Frontal cortex (tissue), 4 donors: Measurements from ENCODE around the gene SLC43A2. TPM values are rescaled to one million over a fixed set of nuclear protein-coding genes. Genes with fewer than 3 reads are reported as not detected.
"Not testable (repeated sequence)": the region's sequence is repeated elsewhere in the genome, so short reads cannot be mapped to it uniquely, and the experiment has no call there.

Experiments used
- DNase-seq, 2 donors: peaks; one replicate each; pipeline ENCODE4 v3.0.0; 2012; ENCODE audit warnings: low spot score in 2 of 2
- FAIRE-seq: peaks from 2 replicates; lab custom pipeline; 2012; peaks lifted over from hg19 to GRCh38; lab: Jason Lieb, UNC
- total RNA-seq: library from RNA; depleted of rRNA; stranded (reverse); fragments of >200 nt; gene quantifications from one replicate; pipeline ENCODE4 v1.2.3, GENCODE V29; 2014
- donor health status: control.
- donor health status: control.
- donor health status: control.

Gene SLC43A2
- 15.5 TPM for total RNA-seq

DNA sequence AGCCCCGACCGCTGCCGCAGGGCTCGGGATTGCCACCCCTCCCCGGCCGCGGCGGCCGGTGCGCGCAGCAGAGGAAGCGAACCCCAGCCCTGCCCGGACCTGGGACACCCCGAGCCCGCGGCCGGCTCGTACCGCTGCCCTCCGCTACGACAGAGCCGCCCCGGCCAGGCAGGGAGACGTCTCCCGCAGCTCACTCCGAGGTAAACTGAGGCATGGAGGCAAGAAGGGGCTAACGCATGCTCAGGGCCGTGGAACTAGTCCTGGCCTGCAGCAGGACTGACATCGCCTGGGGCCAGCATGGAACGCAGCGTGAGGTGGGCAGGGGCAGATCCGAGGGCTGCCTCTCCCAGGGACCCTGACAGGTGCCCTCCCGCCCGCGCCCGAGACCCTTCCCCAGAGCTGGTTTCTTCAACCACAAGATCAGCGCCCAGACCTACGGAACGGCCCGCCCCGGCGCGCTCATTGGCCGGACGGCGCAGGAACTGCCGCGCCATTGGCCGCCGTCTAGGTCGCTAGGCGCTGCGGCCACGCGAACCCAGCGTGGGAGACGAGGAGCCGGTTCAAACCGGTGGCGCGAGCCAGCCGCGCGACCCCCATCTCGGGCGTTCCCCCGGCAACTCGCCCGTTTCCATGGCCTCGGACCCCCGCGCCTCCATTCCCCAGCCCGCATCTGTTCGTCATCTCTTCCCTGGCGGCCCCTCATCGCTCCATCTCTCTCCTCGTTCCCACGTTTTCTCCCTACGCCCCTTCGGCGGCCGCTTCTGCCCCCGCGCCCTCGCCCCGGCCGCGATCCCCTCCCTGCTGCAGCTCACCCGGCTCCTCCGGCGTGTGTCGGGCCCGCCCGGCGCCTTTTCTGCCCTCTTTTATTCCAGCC, at the start of gene SLC43A2:
SLC43A2 (minus strand) TSS at position 853 of the 874 bp plus-strand sequence. CDS start 960 bp downstream, outside the sequence.
- FAIRE-seq (no peak), DNase-seq (peak; percentile 95 to 98)

DNA sequence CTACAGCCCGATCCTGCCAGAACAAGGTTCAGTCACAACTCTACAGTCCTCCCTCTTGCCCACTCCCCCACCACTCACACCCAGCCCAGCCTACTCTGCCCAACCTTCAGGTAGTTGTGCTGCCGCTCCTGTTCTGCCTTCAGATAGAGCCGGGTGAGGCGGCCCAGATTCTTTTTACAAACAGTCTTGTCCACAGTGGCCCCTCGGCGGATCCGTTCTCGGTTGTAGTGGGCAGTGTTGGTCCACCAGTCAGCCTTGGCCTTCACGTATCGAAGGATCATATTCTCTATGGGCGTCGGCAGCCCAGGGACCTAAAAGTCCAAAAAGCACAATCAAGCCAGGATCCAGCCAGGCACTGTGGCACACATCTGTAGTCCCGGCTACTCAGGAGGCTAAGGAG, 47.8 kb upstream of the SLC43A2 start:
- no peak for FAIRE-seq
- DNase-seq: no peak

DNA sequence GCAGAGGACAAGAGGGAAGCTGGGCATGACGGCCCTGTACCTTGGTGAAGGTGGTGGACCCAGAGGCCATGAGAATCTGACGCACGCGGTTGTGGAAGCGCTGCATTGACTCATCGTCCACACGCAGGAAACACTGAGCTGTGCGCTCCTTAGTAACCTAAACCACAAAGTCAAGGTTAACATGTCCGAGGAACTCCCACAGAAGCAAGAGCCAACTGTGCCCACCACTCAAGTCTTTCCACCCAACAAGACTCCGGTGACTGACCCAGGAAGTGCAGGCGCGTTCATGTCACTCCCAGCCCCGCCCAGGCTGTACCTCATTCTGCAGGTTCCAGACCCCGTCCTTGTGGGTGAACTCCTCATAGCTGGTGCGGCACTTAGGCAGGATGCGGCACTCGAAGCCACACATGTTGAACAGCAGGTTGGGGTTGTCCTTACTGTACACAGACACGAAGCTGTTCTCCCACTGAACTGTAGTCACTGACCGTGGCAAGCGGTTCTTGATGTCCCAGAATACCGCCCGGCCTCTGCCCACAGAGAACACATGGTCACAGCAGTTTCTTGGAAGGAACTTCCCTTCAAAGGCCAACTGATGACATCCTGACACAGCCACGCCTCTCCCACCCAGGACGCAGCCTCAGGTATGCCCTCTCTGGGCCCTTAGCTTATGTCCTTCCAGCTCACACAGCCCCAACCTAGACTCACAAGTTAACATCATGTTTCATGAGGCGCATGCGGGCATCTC, 44.6 kb upstream of the SLC43A2 start:
- no peak for FAIRE-seq

DNA sequence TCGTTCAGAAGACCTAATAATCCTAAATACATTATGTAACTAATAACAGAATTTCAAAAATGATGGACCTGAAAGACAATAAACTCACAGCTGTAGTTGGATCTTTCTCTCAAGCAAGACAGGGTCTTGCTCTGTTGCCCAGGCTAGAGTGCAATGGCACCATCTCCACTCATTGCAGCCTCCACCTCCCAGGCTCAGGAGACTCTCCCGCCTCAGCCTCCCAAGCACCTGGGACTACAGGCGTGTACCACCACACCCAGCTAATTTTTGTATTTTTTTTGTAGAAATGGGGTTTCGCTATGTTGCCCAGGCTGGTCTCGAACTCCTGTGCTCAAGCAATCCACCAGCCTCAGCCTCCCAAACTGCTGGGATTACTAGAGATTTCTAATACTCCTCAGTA, 35.3 kb upstream of the SLC43A2 start:
- not testable (repeated sequence) for FAIRE-seq

More for the DNA sequence above, 44.6 kb upstream of the SLC43A2 start:
- no peak for DNase-seq

DNA sequence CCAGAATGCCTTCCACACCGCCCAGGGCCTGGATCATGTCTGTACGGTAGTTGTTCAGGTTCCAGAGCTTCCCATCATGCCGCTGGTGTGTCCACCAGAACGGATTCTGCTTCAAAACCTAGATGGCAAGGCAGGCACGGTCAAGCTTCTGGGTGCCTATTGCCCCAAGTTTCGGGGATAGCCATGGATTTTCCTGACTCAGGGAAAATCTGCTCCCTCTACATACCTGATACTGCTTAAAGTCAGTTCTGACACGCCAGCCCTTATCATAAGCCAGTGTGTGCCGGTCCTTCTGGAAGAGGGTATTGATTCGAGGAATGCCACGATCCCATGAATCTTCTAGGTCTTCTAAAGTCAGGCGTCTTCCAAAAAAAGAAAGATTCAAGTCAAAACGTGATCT, 32.4 kb upstream of the SLC43A2 start:
- no peak for FAIRE-seq
- no peak for DNase-seq

More for the DNA sequence above, 35.3 kb upstream of the SLC43A2 start:
- not testable (repeated sequence) for DNase-seq

DNA sequence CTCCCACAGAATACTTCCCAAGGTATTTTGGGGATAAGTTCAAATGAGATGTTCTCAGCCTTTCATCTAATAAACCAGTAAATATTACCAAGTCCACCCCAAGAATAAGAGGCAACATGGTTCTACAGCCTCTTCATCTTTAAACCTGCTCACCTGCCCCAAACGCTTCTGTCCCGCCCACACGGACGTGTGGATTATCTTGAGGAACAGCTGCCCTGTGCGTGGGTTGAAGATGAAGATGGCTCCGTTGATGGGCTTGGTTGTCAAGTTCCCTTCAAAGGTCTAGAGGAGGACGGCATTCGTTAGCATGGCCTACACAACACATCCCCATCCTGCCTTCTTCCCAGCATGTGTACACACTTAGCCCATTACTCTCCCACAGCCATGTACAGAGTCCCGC, 29.5 kb upstream of the SLC43A2 start:
- FAIRE-seq (no peak), DNase-seq (no peak)

DNA sequence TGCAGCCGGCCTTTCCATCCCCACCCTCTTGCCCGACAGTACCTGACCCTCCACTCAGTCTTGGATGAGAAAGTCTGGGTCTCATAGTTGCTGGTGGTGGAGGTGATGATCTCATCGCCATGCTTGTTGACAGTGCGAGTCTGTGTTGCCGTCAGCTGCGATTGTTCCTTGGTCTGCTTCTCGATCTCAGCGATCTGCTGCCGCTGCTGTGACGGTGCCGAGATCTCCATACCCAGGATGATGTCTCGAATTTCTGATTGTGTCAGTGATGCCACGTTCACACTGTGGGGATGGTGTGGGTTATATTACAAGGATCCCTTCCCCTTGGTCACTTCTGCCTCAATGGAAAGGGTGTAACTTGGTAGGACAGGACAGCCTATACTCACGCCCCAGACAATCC, 25.1 kb upstream of the SLC43A2 start:
- FAIRE-seq (no peak), DNase-seq (no peak)

DNA sequence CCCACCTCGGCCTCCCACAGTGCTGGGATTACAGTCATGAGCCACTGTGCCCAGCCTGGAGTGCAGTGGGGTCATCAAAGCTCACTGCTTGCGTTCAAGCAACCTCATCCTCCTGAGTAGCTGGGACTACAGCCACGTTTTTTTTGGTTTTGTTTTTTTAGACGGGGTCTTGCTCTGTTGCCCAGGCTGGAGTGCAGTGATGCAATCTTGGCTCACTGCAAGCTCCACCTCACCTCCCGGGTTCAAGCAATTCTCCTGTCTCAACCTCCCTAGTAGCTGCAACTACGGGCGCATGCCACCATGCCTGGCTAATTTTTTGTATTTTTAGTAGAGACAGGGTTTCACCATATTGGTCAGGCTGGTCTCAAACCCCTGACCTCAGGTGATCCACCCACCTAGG, 24.2 kb upstream of the SLC43A2 start:
- DNase-seq, FAIRE-seq: not testable (repeated sequence)

DNA sequence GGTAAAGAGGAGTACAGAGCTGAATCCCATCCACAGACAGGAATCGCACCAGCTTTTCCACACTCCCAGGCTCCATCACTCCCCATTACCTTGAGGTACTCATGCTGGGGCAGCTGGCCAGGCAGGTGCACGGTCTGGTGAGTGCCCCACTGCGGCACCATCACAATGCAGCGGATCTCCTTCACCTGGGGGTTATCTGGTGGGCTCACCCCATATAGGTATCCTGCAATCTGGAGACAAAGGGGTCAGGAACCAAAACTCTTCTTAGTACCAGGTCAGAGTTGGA, 22.9 kb upstream of the SLC43A2 start:
- DNase-seq: no peak
- FAIRE-seq: no peak

DNA sequence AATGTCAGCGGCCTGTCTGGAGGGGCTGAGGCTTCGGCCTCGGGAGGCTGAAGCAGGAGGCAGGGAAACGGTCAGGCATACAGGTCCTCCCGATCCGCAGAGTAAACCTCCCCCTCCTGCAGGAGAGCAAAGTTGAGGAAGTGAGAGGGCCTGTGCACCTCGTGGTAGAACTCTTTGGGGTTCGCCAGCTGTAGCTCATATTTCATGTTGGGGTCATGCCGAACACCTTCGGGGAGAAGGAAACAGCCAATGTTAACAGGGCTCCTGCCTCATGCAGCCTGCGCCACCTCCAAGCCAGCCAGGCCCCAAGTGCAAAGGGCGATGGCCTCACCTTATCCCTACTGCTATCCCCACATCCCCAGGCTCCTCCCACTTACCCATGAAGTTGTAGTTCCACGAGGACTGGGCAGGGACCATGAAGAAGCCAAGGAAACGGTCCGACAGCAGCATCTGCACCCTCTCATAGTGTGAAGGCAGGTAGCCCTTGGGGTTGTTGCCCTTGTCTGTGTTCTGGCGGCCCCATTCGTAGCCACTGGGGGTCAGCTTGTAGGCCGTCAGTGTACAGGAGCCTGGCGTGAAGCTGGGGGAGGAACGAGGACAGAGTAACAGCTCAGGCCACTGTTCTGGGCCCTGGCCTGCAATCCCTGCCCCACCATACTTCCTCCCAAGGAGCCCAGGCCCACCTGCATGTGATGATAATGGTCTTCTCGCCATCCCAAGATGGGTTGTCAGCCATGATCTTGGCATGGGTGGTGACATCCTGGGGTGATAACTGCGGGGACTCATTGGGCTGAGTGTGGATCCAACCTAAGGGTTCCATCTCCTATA, 22.3 kb upstream of the SLC43A2 start:
- FAIRE-seq (no peak), DNase-seq (no peak)

DNA sequence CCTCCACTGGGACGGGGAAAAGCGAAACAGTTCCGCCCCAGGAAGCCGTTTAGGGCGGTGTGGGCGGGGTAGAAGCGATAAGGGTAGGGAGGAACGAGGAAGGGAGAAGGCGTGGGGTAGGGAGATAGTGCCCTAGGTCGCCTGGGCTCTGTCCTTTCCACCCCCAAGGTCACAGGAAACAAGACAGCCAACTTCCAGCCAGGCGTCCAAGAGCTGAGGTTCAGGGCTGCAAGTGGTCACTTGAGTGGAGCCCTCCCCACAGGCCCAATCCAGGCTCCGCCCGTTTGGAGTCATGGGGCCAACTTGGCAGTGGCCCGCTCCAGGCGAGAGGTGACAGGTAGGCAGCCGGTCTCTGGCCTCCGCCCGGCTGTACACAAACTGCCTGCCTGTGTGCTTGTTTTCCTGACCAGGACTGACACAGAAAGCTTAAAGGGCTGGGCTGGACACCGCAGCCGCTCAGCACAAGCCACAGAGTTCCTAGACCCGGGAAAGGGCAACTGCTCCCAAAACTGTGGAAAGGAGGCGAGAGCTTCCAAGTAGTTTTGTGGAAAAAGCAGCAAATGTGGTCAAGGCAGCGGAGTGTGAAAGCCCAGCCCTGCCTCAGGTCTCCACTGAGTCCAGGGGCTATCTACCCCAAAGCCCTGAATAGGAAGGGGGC, 21.3 kb upstream of the SLC43A2 start, which contains the start of gene RILP:
RILP (minus strand) TSS at position 23 of the 658 bp plus-strand sequence. CDS start 62 bp downstream, outside the sequence.
- peak in 1 of 2 donors; percentile 39 for DNase-seq
- FAIRE-seq: no peak

DNA sequence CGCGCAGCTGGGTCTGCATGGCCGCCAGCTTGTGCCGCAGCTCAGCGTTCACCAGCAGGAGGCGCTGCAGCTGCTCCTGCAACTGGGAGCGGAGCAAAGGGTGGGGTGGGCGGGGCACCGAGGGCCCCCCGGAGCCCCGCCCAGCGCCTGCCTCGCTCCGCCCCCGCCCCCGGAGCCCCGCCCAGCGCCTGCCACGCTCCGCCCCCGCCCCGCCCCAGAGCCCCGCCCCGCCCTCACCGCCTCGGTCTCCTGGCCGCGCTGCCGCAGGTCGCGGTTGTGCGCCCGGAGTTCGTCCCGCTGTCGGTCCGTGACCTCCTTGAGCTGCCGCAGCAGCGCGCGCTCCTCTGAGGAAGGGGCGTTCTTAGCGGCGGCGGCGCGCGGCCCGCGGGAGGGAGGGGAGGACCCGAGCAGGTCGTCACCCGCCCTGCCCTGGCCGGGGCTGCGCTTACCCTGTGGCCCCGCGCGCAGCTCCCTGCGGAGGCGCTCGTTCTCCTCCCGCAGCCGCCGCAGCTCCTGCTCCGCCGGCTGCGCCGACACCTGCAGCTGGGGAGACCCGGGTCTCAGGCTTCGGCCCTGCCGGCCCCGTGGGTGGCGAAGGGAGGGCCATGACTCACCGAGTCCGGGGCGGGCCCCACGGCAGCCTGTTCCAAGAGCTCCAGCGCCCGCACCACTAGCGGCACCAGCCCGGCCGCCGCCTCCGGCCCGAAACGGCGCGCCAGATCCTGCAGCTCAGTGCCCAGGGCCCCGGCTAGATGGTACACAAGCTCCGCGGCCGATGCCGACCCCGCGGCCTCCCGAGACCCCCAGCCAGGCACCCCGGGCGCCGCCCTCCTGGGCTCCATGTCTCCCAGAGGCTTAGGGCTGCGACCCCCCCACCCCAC, 20.6 kb upstream of the SLC43A2 start:
- FAIRE-seq: no peak
- DNase-seq: peak; percentile 96 to 97

DNA sequence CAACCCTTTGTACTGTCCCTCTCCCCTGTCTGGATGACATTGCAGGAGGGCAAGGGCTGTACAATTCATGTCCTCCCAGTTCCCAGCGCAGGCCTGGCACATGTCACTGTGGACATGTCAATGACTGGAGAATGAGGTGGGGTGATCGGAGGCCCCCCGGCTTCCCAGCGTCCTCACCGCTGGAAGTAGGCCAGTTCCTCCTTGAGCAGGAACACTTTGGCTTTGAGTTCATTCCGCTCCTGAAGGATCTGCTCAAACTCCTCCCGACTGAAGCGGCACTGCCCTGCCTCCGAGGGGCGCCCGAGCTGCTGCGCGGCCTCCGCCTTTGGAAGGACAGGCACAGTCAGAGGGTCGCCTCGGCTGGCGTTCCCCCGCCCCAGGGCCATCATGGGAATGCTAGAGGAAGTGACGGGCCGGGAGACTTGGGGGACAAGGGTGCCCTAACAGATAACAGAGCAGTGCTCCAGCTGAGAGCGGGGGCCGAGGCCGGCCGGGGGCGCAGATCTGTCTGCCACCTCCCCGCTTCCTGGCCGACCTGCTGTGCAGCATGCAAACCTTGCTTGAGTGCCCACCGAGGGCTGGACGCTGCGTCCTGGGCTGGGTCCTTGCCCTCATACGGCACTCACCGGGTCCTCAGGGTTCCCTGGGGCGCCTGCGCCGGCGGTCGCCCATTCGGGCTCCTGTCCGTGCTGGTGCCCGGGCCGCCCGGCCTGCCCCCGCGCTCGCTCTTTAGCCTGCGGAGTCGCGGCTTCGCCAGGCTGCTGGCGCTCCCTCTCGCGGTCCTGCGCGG, 19.7 kb upstream of the SLC43A2 start:
- FAIRE-seq (no peak), DNase-seq (no peak)

DNA sequence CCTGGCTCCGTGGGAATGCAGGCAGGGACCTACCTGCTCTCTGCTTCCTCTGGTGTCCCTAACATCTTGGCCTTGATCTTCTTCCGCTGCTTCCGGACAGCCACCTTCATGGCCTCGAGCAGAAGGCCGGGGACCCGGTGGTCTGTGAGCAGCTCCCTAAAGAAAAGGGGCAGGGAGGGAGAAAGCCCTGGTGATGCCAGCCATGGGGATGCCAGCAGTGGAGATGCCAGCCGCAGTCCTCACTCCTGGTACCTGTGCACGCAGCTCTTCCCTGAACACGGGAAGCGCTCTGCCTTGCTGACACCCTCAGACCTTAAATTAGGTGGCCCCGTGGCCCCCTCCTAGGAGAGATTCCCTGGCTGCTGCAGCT, 19.2 kb upstream of the SLC43A2 start:
- FAIRE-seq (no peak), DNase-seq (no peak)

DNA sequence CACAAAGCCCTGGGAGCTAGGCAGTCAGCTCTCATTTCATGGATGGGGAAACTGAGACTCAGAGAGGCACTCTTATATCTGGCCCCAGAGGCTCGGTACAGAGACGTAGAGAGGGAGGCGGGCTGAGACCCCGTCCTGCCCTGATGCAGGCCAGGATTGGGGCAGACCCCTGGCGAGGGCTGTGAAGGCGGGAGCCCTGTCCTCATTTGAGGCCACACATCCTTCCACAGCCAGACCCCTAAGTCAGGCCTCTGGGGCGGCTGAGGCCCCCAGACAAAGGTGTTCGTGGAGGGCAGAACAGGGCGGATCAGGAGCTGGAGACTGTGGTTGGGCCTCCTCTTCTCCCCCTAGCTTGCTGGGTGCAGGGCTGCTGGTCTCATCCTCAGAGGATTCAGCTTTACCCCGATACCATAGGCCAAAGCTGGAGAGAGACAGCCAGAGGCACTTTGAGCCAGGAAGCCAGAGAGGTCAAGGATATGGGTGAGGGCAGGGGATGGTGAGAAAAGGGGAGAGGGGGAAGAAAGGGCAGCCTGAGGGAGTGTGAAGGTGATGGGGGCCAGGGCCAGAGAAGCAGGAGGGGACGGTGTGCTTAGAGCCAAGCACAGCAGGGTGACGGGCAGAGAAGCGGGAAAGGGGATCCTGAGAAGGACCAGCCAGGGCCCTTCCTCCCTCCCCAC, 17.7 kb upstream of the SLC43A2 start:
- DNase-seq (no peak), FAIRE-seq (no peak)

DNA sequence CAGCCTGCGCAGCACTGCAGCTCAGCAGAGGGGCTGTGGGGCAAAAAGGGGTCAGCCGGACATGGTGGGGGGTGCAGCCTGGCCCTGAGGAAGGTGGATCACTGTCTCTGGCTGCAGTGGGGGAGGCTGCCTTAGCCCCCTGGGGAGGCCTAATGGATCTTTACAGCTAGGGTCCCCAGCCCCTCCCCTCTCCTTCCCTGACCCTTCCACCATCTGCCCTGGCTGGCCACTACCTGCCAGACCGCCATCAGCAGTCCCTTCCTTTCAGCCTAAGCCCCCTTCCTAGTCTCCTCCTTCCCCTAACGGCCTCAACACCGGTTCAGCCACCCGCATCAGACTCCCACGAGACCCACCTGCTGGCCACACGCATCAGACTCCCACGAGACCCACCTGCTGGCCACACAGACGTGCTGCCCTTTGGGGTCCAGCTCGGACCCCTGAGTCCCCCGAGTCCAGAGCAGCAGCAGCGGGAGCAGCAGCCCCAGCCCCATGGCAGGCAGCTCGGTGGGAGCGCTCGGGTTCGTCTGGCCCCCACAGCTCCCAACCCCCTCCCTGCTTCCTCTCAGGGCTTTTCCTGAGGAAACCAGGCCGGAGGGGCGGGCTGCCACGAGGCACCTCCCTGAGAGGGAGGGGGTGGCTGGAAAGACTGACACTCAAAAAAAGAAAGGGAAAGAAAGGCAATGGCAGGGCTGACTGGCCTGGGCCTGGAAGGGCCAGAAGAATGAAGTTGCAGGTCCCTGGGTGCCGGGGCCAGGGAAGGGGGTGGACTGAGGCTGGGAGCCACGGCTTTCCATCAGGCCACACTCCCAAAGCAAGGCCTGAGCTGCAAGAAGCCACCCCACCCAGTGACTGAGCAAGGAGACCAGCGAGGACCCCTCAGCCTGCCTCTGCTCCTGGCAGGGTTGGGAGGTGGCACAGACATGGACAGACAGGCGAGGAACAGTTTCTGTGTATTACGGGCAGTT, 16.9 kb upstream of the SLC43A2 start, which contains the start of gene SCARF1:
SCARF1 (minus strand) TSS at position 526 of the 965 bp plus-strand sequence; CDS start at position 491, 35 bp downstream.
- no peak for FAIRE-seq
- peak; percentile 61 to 64 for DNase-seq
